ENCODE measurements around the gene IMMP2L. TPM values are rescaled to one million over a fixed set of nuclear protein-coding genes. Genes with fewer than 3 reads are reported as not detected.
A peak's percentile ranks its signal among the peaks of the same experiment; 100 is the strongest.

The IMMP2L gene
- total and polyA plus RNA-seq, 4 donors = 24.3 to 32.9 (median 26.8) TPM

GRCh38 chr7:111009526-111010040, 552.7 kb downstream of the IMMP2L start:
- 81 to 87% methylated on average over 1 of the region's 1 CpG for WGBS, 2 donors

GRCh38 chr7:111006691-111007090, 555.6 kb downstream of the IMMP2L start:
- Histone ChIP-seq H3K4me1 (ENCODE audit: control insufficient read depth in 1 of 2, insufficient read depth in 2 of 2, low read length in 2 of 2) (no peaks in the 10 kb centered on the region), H3K27ac (ENCODE audit: low read depth in 1 of 2, low read length in 2 of 2) (no peak overlapping the region), H3K9me3 (ENCODE audit: control insufficient read depth, low read length) (peaks cover 2% of the 10 kb centered on the region), H3K27me3 (ENCODE audit: control insufficient read depth in 1 of 2, insufficient read depth in 2 of 2, low read length in 1 of 2) (no peaks in the 10 kb centered on the region), H3K4me3 (ENCODE audit: low read length in 2 of 2) (no peak overlapping the region), H3K36me3 (ENCODE audit: control insufficient read depth in 1 of 2, insufficient read depth in 2 of 2, low read length in 1 of 2) (no peaks in the 10 kb centered on the region)
- no peak for ATAC-seq (ENCODE audit: low FRiP score)
- no peak for DNase-seq
- intact Hi-C loops (cut with DNase I) = no loop called here
- WGBS, 2 donors = 55 to 57% methylated on average over 2 of the region's 2 CpGs

More at GRCh38 chr7:111009526-111010040, 552.7 kb downstream of the IMMP2L start:
- intact Hi-C loops (cut with DNase I) = no loop called here
- no peaks in the 10 kb centered on the region for H3K36me3 ChIP-seq (ENCODE audit: control insufficient read depth in 1 of 2, insufficient read depth in 2 of 2, low read length in 1 of 2)
- no peak overlapping the region for H3K4me3 ChIP-seq (ENCODE audit: low read length in 2 of 2)
- peaks cover 2% of the 10 kb centered on the region for H3K9me3 ChIP-seq (ENCODE audit: control insufficient read depth, low read length)
- ATAC-seq (ENCODE audit: low FRiP score) (no peak), DNase-seq (no peak)
- H3K27ac ChIP-seq (ENCODE audit: low read depth in 1 of 2, low read length in 2 of 2) = no peak overlapping the region
- no peaks in the 10 kb centered on the region for H3K27me3 ChIP-seq (ENCODE audit: control insufficient read depth in 1 of 2, insufficient read depth in 2 of 2, low read length in 1 of 2)
- H3K4me1 ChIP-seq (ENCODE audit: control insufficient read depth in 1 of 2, insufficient read depth in 2 of 2, low read length in 2 of 2) = no peaks in the 10 kb centered on the region

- intact Hi-C loops (cut with DNase I) = no loop called here
- whole genome bisulfite sequencing, 2 donors = 54 to 59% methylated on average over 3 of the region's 3 CpGs
- Histone ChIP-seq H3K36me3 (ENCODE audit: control insufficient read depth in 1 of 2, insufficient read depth in 2 of 2, low read length in 1 of 2) (no peaks in the 10 kb centered on the region), H3K4me1 (ENCODE audit: control insufficient read depth in 1 of 2, insufficient read depth in 2 of 2, low read length in 2 of 2) (no peaks in the 10 kb centered on the region), H3K27me3 (ENCODE audit: control insufficient read depth in 1 of 2, insufficient read depth in 2 of 2, low read length in 1 of 2) (no peaks in the 10 kb centered on the region), H3K4me3 (ENCODE audit: low read length in 2 of 2) (no peak overlapping the region), H3K9me3 (ENCODE audit: control insufficient read depth, low read length) (peaks cover 2% of the 10 kb centered on the region), H3K27ac (ENCODE audit: low read depth in 1 of 2, low read length in 2 of 2) (no peak overlapping the region)
- ATAC-seq (ENCODE audit: low FRiP score) = no peak
- DNase-seq = no peak
Measured at GRCh38 chr7:111006040-111006439, 556.3 kb downstream of the IMMP2L start.

GRCh38 chr7:111005445-111005844, 556.8 kb downstream of the IMMP2L start:
- H3K27me3 ChIP-seq (ENCODE audit: control insufficient read depth in 1 of 2, insufficient read depth in 2 of 2, low read length in 1 of 2) = no peaks in the 10 kb centered on the region
- DNase-seq (no peak), ATAC-seq (ENCODE audit: low FRiP score) (no peak)
- no peaks in the 10 kb centered on the region for H3K4me1 ChIP-seq (ENCODE audit: control insufficient read depth in 1 of 2, insufficient read depth in 2 of 2, low read length in 2 of 2)
- peaks cover 2% of the 10 kb centered on the region for H3K9me3 ChIP-seq (ENCODE audit: control insufficient read depth, low read length)
- no peak overlapping the region for H3K27ac ChIP-seq (ENCODE audit: low read depth in 1 of 2, low read length in 2 of 2)
- no peak overlapping the region for H3K4me3 ChIP-seq (ENCODE audit: low read length in 2 of 2)
- intact Hi-C loops (cut with DNase I) = no loop called here
- no peaks in the 10 kb centered on the region for H3K36me3 ChIP-seq (ENCODE audit: control insufficient read depth in 1 of 2, insufficient read depth in 2 of 2, low read length in 1 of 2)
- WGBS, 2 donors = 50 to 62% methylated on average over 1 of the region's 1 CpG

- DNase-seq (no peak), ATAC-seq (ENCODE audit: low FRiP score) (no peak)
- intact Hi-C loops (cut with DNase I) = no loop called here
- no peaks in the 10 kb centered on the region for H3K27me3 ChIP-seq (ENCODE audit: control insufficient read depth in 1 of 2, insufficient read depth in 2 of 2, low read length in 1 of 2)
- H3K36me3 ChIP-seq (ENCODE audit: control insufficient read depth in 1 of 2, insufficient read depth in 2 of 2, low read length in 1 of 2) = no peaks in the 10 kb centered on the region
- H3K27ac ChIP-seq (ENCODE audit: low read depth in 1 of 2, low read length in 2 of 2) = no peak overlapping the region
- H3K4me1 ChIP-seq (ENCODE audit: control insufficient read depth in 1 of 2, insufficient read depth in 2 of 2, low read length in 2 of 2) = no peaks in the 10 kb centered on the region
- 85 to 87% methylated on average over 4 of the region's 4 CpGs for WGBS, 2 donors
- peaks cover 2% of the 10 kb centered on the region for H3K9me3 ChIP-seq (ENCODE audit: control insufficient read depth, low read length)
- no peak overlapping the region for H3K4me3 ChIP-seq (ENCODE audit: low read length in 2 of 2)
Measured at GRCh38 chr7:111004310-111004901, 557.9 kb downstream of the IMMP2L start.

- peaks cover 2% of the 10 kb centered on the region for H3K9me3 ChIP-seq (ENCODE audit: control insufficient read depth, low read length)
- H3K4me3 ChIP-seq (ENCODE audit: low read length in 2 of 2) = no peak overlapping the region
- intact Hi-C loops (cut with DNase I) = no loop called here
- no peaks in the 10 kb centered on the region for H3K27me3 ChIP-seq (ENCODE audit: control insufficient read depth in 1 of 2, insufficient read depth in 2 of 2, low read length in 1 of 2)
- H3K4me1 ChIP-seq (ENCODE audit: control insufficient read depth in 1 of 2, insufficient read depth in 2 of 2, low read length in 2 of 2) = no peaks in the 10 kb centered on the region
- no peak overlapping the region for H3K27ac ChIP-seq (ENCODE audit: low read depth in 1 of 2, low read length in 2 of 2)
- H3K36me3 ChIP-seq (ENCODE audit: control insufficient read depth in 1 of 2, insufficient read depth in 2 of 2, low read length in 1 of 2) = no peaks in the 10 kb centered on the region
- DNase-seq (no peak), ATAC-seq (ENCODE audit: low FRiP score) (no peak)
Measured at GRCh38 chr7:111003883-111004282, 558.4 kb downstream of the IMMP2L start.

- DNase-seq = no peak
- intact Hi-C loops (cut with DNase I) = no loop called here
- Histone ChIP-seq H3K36me3 (ENCODE audit: control insufficient read depth in 1 of 2, insufficient read depth in 2 of 2, low read length in 1 of 2) (no peaks in the 10 kb centered on the region), H3K4me1 (ENCODE audit: control insufficient read depth in 1 of 2, insufficient read depth in 2 of 2, low read length in 2 of 2) (no peaks in the 10 kb centered on the region), H3K9me3 (ENCODE audit: control insufficient read depth, low read length) (no peaks in the 10 kb centered on the region), H3K27me3 (ENCODE audit: control insufficient read depth in 1 of 2, insufficient read depth in 2 of 2, low read length in 1 of 2) (no peaks in the 10 kb centered on the region), H3K4me3 (ENCODE audit: low read length in 2 of 2) (no peak overlapping the region), H3K27ac (ENCODE audit: low read depth in 1 of 2, low read length in 2 of 2) (no peak overlapping the region)
- no peak for ATAC-seq (ENCODE audit: low FRiP score)
- WGBS, 2 donors = 94 to 96% methylated on average over 5 of the region's 5 CpGs
Measured at GRCh38 chr7:110994028-110994967, 568.0 kb downstream of the IMMP2L start.

- Histone ChIP-seq H3K36me3 (ENCODE audit: control insufficient read depth in 1 of 2, insufficient read depth in 2 of 2, low read length in 1 of 2) (no peaks in the 10 kb centered on the region), H3K4me3 (ENCODE audit: low read length in 2 of 2) (no peak overlapping the region), H3K9me3 (ENCODE audit: control insufficient read depth, low read length) (no peaks in the 10 kb centered on the region), H3K4me1 (ENCODE audit: control insufficient read depth in 1 of 2, insufficient read depth in 2 of 2, low read length in 2 of 2) (peaks cover 0 to 1% of the 10 kb centered on the region in 2 donors), H3K27me3 (ENCODE audit: control insufficient read depth in 1 of 2, insufficient read depth in 2 of 2, low read length in 1 of 2) (no peaks in the 10 kb centered on the region), H3K27ac (ENCODE audit: low read depth in 1 of 2, low read length in 2 of 2) (no peak overlapping the region)
- intact Hi-C loops (cut with DNase I) = no loop called here
- no peak for ATAC-seq (ENCODE audit: low FRiP score)
- DNase-seq = peak in 1 of 2 donors; percentile 37
- WGBS, 2 donors = 48 to 51% methylated on average over 10 of the region's 10 CpGs
Measured at GRCh38 chr7:110988890-110989501, 573.3 kb downstream of the IMMP2L start.
